Osteocyte (in vitro differentiated cells): ENCODE results near the gene KDM3A. TPM values are rescaled to one million over a fixed set of nuclear protein-coding genes. Genes with fewer than 3 reads are reported as not detected.

Experiments
- DNase-seq: peaks from one replicate; pipeline ENCODE4 v3.0.0; 2021; ENCODE audit warnings: mixed read lengths; ENCODE audit not compliant: unreplicated experiment; ENCODE audit errors: extremely low spot score
- H3K27ac Mint-ChIP-seq: one replicate; pipeline ENCODE4 v1.8.0; 2021; ENCODE audit warnings: mild to moderate bottlenecking, mixed read lengths; ENCODE audit not compliant: unreplicated experiment
- H3K27me3 Mint-ChIP-seq: one replicate; pipeline ENCODE4 v1.8.0; 2021; ENCODE audit warnings: mixed read lengths; ENCODE audit not compliant: unreplicated experiment
- H3K36me3 Mint-ChIP-seq: one replicate; pipeline ENCODE4 v1.8.0; 2021; ENCODE audit warnings: mixed read lengths; ENCODE audit not compliant: unreplicated experiment
- H3K4me1 Mint-ChIP-seq: one replicate; pipeline ENCODE4 v1.8.0; 2021; ENCODE audit warnings: mixed read lengths; ENCODE audit not compliant: unreplicated experiment
- H3K4me3 Mint-ChIP-seq: one replicate; pipeline ENCODE4 v1.8.0; 2021; ENCODE audit warnings: mild to moderate bottlenecking, moderate library complexity, mixed read lengths; ENCODE audit not compliant: unreplicated experiment
- H3K9me3 Mint-ChIP-seq: one replicate; pipeline ENCODE4 v1.8.0; 2021; ENCODE audit warnings: mixed read lengths; ENCODE audit not compliant: unreplicated experiment
- total RNA-seq: library from RNA; stranded (reverse); gene quantifications from 2 replicates; pipeline ENCODE4 v1.2.1, GENCODE V29; 2021
- TF ChIP-seq, protein P1 (sequence below): fragments of 200-600 bp; sonication (generic); IDR thresholded peaks from 2 replicates; pipeline ENCODE4 v1.5.0; 2021; ENCODE audit warnings: antibody characterized with exemption, mild to moderate bottlenecking, moderate library complexity

KDM3A gene
- total RNA-seq, 1 donor from 2014 or later, result 44.8 TPM

- Mint-ChIP-seq H3K9me3 (no peaks in the 10 kb centered on the region), H3K36me3 (peaks cover 2% of the 10 kb centered on the region), H3K4me3 (no peak overlapping the region), H3K27me3 (peaks cover 73% of the 10 kb centered on the region), H3K27ac (no peak overlapping the region), H3K4me1 (no peaks in the 10 kb centered on the region)
- TF ChIP-seq, protein P1, sequence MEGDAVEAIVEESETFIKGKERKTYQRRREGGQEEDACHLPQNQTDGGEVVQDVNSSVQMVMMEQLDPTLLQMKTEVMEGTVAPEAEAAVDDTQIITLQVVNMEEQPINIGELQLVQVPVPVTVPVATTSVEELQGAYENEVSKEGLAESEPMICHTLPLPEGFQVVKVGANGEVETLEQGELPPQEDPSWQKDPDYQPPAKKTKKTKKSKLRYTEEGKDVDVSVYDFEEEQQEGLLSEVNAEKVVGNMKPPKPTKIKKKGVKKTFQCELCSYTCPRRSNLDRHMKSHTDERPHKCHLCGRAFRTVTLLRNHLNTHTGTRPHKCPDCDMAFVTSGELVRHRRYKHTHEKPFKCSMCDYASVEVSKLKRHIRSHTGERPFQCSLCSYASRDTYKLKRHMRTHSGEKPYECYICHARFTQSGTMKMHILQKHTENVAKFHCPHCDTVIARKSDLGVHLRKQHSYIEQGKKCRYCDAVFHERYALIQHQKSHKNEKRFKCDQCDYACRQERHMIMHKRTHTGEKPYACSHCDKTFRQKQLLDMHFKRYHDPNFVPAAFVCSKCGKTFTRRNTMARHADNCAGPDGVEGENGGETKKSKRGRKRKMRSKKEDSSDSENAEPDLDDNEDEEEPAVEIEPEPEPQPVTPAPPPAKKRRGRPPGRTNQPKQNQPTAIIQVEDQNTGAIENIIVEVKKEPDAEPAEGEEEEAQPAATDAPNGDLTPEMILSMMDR, result no peak
- DNase-seq, result no peak
Observed at GRCh38 chr2:86417961-86418360, 23.2 kb upstream of the KDM3A start.

DNA sequence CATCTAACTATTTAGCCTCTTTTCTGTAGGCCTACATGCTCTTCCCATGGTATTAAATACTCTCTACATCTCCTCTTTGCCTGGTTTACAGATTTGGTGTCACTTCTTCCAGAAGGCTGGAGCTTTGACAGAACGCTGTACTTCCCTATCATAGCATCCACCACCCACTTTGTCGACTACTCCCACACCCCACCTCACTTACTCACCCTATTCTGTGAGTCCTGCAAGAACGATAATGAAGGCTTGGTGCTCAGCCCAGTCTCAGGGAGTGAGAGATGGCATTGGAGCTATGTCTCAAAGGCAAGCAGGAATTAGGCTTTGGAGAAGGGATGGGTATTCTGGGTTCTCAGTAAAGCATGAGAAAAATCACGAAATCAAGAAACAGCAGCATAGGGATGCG is 20.3 kb upstream of the KDM3A start:
- no peak for DNase-seq
- H3K9me3 Mint-ChIP-seq, result no peaks in the 10 kb centered on the region
- TF ChIP-seq, protein P1, result no peak
- H3K4me1 Mint-ChIP-seq, result no peaks in the 10 kb centered on the region
- peaks cover 74% of the 10 kb centered on the region for H3K27me3 Mint-ChIP-seq
- no peak overlapping the region for H3K4me3 Mint-ChIP-seq
- no peaks in the 10 kb centered on the region for H3K36me3 Mint-ChIP-seq
- no peak overlapping the region for H3K27ac Mint-ChIP-seq

DNA sequence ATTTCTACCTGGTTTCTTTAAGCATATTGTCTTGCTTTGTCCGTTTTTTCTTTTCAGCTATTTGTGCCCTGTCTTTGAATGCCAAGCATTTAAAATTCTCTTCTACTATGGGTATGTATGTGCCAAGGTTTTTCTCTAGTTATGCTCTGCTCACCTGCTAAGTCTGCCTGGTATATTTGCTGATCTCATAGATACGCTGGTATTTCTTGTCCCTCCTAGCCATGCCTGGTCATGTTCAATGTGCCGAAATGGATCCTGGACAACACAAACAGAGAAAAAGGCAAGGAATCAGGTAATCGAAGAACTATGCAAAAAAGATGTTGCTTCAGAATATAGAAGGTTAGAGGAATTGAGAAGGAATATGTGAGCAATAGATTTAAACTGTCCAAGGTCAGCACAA is 14.9 kb upstream of the KDM3A start:
- DNase-seq, result no peak
- Mint-ChIP-seq H3K27me3 (peaks cover 77% of the 10 kb centered on the region), H3K9me3 (peaks cover 14% of the 10 kb centered on the region), H3K27ac (no peak overlapping the region), H3K4me3 (no peak overlapping the region), H3K4me1 (no peaks in the 10 kb centered on the region), H3K36me3 (no peaks in the 10 kb centered on the region)
- TF ChIP-seq, protein P1, result no peak

GRCh38 chr2:86429335-86429734 is 11.8 kb upstream of the KDM3A start:
- H3K4me1 Mint-ChIP-seq, result no peaks in the 10 kb centered on the region
- TF ChIP-seq, protein P1, result no peak
- peaks cover 17% of the 10 kb centered on the region for H3K9me3 Mint-ChIP-seq
- no peak for DNase-seq
- peaks cover 78% of the 10 kb centered on the region for H3K27me3 Mint-ChIP-seq
- no peaks in the 10 kb centered on the region for H3K36me3 Mint-ChIP-seq
- no peak overlapping the region for H3K4me3 Mint-ChIP-seq
- H3K27ac Mint-ChIP-seq, result no peak overlapping the region

DNA sequence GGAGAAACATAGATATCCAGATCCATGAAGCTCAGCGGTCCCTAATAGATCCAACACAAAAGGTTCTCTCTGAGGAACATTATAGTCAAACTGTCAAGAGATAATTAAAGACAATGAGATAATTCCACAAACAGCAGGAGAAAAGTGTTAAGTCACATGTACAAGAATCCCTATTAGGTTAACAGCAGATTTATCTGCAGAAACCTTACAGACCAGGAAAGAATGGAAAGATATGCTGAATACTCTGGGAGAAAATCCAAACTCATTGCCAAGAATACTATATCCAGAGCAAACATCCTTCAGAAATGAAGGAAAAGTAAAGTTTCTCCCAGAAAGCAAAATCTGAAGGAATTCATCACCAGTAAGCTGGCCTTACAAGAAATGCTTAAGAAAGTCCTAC is 10.8 kb upstream of the KDM3A start:
- no peak overlapping the region for H3K4me3 Mint-ChIP-seq
- H3K9me3 Mint-ChIP-seq, result peaks cover 17% of the 10 kb centered on the region
- TF ChIP-seq, protein P1, result no peak
- H3K36me3 Mint-ChIP-seq, result no peaks in the 10 kb centered on the region
- no peaks in the 10 kb centered on the region for H3K4me1 Mint-ChIP-seq
- peaks cover 75% of the 10 kb centered on the region for H3K27me3 Mint-ChIP-seq
- DNase-seq, result no peak
- H3K27ac Mint-ChIP-seq, result no peak overlapping the region
